ENCODE measurements around the gene DNAJC21. TPM values are rescaled to one million over a fixed set of nuclear protein-coding genes. Genes with fewer than 3 reads are reported as not detected.
A peak's percentile ranks its signal among the peaks of the same experiment; 100 is the strongest.

The DNAJC21 gene
- total RNA-seq, 1 donor from 2014 or later, result 66.4 TPM

DNA sequence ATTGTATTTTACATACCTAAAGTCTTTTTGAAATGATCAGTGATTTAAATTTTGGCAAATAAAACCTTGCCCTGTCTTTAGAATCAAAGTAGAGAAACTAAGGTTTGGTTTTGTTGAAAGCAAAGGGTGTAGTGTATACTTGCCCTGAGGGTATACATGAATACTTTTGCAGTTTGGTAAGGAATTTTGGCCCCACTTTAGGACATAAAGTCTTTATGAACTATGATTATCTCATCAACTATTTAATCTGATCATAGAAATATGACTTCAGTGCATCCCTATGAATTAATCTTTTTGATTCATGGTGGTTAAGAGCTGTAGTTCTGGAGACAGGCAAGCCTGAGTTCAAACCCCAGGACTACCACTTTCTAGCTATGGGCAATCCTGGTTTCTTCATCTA is 31.7 kb upstream of the DNAJC21 start:
- Histone ChIP-seq H3K27me3 (ENCODE audit: insufficient read depth, low read length) (no peaks in the 10 kb centered on the region), H3K4me2 (ENCODE audit: low read length) (no peak overlapping the region), H3K79me2 (ENCODE audit: insufficient read depth, low read length) (no peaks in the 10 kb centered on the region), H3K9ac (ENCODE audit: low read length) (no peak overlapping the region), H4K20me1 (ENCODE audit: insufficient read depth, low read length) (no peaks in the 10 kb centered on the region), H3K9me3 (ENCODE audit: insufficient read depth, low read depth, low read length) (no peaks in the 10 kb centered on the region), H2AFZ (ENCODE audit: low read depth, low read length) (no peak overlapping the region), H3K36me3 (ENCODE audit: insufficient read depth, low read length) (no peaks in the 10 kb centered on the region), H3K4me3 (ENCODE audit: insufficient read depth, low read depth, low read length) (no peak overlapping the region), H3K27ac (ENCODE audit: low read depth, low read length) (no peak overlapping the region), H3K4me1 (ENCODE audit: insufficient read depth, low read length) (no peaks in the 10 kb centered on the region)
- H3K27me3 Mint-ChIP-seq (ENCODE audit: low read depth, unreplicated experiment), result no peaks in the 10 kb centered on the region
- no peak for DNase-seq (ENCODE audit: low read depth)
- no peaks in the 10 kb centered on the region for H3K9me3 Mint-ChIP-seq (ENCODE audit: unreplicated experiment)
- no peak for FAIRE-seq
- H3K4me3 Mint-ChIP-seq (ENCODE audit: unreplicated experiment), result no peak overlapping the region
- no peaks in the 10 kb centered on the region for H3K36me3 Mint-ChIP-seq (ENCODE audit: low read depth, unreplicated experiment)
- H3K4me1 Mint-ChIP-seq (ENCODE audit: low read depth, unreplicated experiment), result no peaks in the 10 kb centered on the region
- no peak for TF ChIP-seq CTCF (IDR thresholded peaks at IDR 0.05; ENCODE audit: insufficient read depth, low read depth, low read length)
- TF ChIP-seq EZH2 (IDR thresholded peaks at IDR 0.05; ENCODE audit: insufficient read depth, low read length), result no peak
- no peak overlapping the region for H3K27ac Mint-ChIP-seq (ENCODE audit: unreplicated experiment)

GRCh38 chr5:34898258-34898895 is 31.0 kb upstream of the DNAJC21 start:
- FAIRE-seq (no peak), DNase-seq (ENCODE audit: low read depth) (peak; percentile 52)
- H3K9me3 Mint-ChIP-seq (ENCODE audit: unreplicated experiment), result no peaks in the 10 kb centered on the region
- H3K4me2 ChIP-seq (ENCODE audit: low read length), result no peak overlapping the region
- peak; percentile 88 for TF ChIP-seq CTCF (IDR thresholded peaks at IDR 0.05; ENCODE audit: insufficient read depth, low read depth, low read length)
- no peak for TF ChIP-seq EZH2 (IDR thresholded peaks at IDR 0.05; ENCODE audit: insufficient read depth, low read length)
- no peaks in the 10 kb centered on the region for H3K4me1 ChIP-seq (ENCODE audit: insufficient read depth, low read length)
- H3K27ac Mint-ChIP-seq (ENCODE audit: unreplicated experiment), result no peak overlapping the region
- H2AFZ ChIP-seq (ENCODE audit: low read depth, low read length), result no peak overlapping the region
- no peaks in the 10 kb centered on the region for H3K36me3 Mint-ChIP-seq (ENCODE audit: low read depth, unreplicated experiment)
- H3K27ac ChIP-seq (ENCODE audit: low read depth, low read length), result no peak overlapping the region
- no peaks in the 10 kb centered on the region for H4K20me1 ChIP-seq (ENCODE audit: insufficient read depth, low read length)
- no peaks in the 10 kb centered on the region for H3K27me3 Mint-ChIP-seq (ENCODE audit: low read depth, unreplicated experiment)
- no peaks in the 10 kb centered on the region for H3K36me3 ChIP-seq (ENCODE audit: insufficient read depth, low read length)
- H3K4me3 Mint-ChIP-seq (ENCODE audit: unreplicated experiment), result no peak overlapping the region
- H3K4me1 Mint-ChIP-seq (ENCODE audit: low read depth, unreplicated experiment), result no peaks in the 10 kb centered on the region
- no peaks in the 10 kb centered on the region for H3K9me3 ChIP-seq (ENCODE audit: insufficient read depth, low read depth, low read length)
- H3K9ac ChIP-seq (ENCODE audit: low read length), result no peak overlapping the region
- H3K27me3 ChIP-seq (ENCODE audit: insufficient read depth, low read length), result no peaks in the 10 kb centered on the region
- no peaks in the 10 kb centered on the region for H3K79me2 ChIP-seq (ENCODE audit: insufficient read depth, low read length)
- no peak overlapping the region for H3K4me3 ChIP-seq (ENCODE audit: insufficient read depth, low read depth, low read length)

- DNase-seq (ENCODE audit: low read depth), result no peak
- Mint-ChIP-seq H3K4me1 (ENCODE audit: low read depth, unreplicated experiment) (no peaks in the 10 kb centered on the region), H3K27ac (ENCODE audit: unreplicated experiment) (no peak overlapping the region)
These were observed 30.3 kb upstream of the DNAJC21 start for GRCh38 chr5:34899066-34899465.

More at GRCh38 chr5:34899066-34899465, 30.3 kb upstream of the DNAJC21 start:
- Mint-ChIP-seq H3K4me3 (ENCODE audit: unreplicated experiment) (no peak overlapping the region), H3K9me3 (ENCODE audit: unreplicated experiment) (no peaks in the 10 kb centered on the region), H3K36me3 (ENCODE audit: low read depth, unreplicated experiment) (no peaks in the 10 kb centered on the region), H3K27me3 (ENCODE audit: low read depth, unreplicated experiment) (no peaks in the 10 kb centered on the region)
- TF ChIP-seq EZH2 (IDR thresholded peaks at IDR 0.05; ENCODE audit: insufficient read depth, low read length) (no peak), CTCF (IDR thresholded peaks at IDR 0.05; ENCODE audit: insufficient read depth, low read depth, low read length) (no peak)
- no peak overlapping the region for H2AFZ ChIP-seq (ENCODE audit: low read depth, low read length)
- H3K4me3 ChIP-seq (ENCODE audit: insufficient read depth, low read depth, low read length), result no peak overlapping the region
- H4K20me1 ChIP-seq (ENCODE audit: insufficient read depth, low read length), result no peaks in the 10 kb centered on the region
- H3K79me2 ChIP-seq (ENCODE audit: insufficient read depth, low read length), result no peaks in the 10 kb centered on the region
- H3K36me3 ChIP-seq (ENCODE audit: insufficient read depth, low read length), result no peaks in the 10 kb centered on the region
- no peak overlapping the region for H3K27ac ChIP-seq (ENCODE audit: low read depth, low read length)
- FAIRE-seq, result no peak
- H3K4me2 ChIP-seq (ENCODE audit: low read length), result no peak overlapping the region
- no peaks in the 10 kb centered on the region for H3K4me1 ChIP-seq (ENCODE audit: insufficient read depth, low read length)
- H3K9me3 ChIP-seq (ENCODE audit: insufficient read depth, low read depth, low read length), result no peaks in the 10 kb centered on the region
- H3K27me3 ChIP-seq (ENCODE audit: insufficient read depth, low read length), result no peaks in the 10 kb centered on the region
- H3K9ac ChIP-seq (ENCODE audit: low read length), result no peak overlapping the region
